DMS53 treated with DMSO at 0.1 percent for 48 hours (cell line): ENCODE results near the gene CANX.

ENCODE experiments used
- DNase-seq: peaks from one replicate; lab custom pipeline; 2025; ENCODE audit not compliant: unreplicated experiment; lab: John Stamatoyannopoulos, UW

Gene CANX

DNA sequence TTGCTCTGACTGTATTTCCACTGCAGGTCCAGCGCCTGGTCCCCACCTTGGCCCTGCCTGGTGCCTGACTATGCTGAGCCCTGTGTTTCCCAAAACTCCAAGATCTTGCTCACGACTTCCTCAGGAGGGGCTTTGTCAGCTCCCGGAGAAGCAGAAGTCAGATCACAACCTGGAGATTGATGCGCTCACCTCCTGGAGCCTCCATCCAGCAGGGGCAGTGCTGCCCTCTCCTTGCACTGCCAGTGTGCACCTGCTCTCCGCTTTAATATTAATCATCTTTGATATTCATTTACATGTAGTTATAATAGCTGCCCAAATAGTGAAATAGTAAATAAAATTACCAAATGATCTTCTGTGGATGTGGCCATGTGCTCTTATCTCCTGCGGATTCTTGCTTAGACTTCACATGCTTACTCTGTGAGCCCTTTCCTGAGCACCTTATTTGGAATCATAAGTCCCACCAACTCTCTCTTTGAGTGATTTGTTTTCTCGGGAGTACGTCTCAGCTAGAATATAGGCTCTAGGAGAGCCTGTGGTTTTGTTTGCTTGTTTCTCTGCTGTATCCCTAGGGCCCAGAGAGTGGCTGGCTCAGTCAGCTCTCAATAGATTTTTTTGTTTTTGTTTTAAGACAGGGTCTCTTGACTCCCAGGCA lies 51.2 kb downstream of the CANX start:
- DNase-seq: no peak

DNA sequence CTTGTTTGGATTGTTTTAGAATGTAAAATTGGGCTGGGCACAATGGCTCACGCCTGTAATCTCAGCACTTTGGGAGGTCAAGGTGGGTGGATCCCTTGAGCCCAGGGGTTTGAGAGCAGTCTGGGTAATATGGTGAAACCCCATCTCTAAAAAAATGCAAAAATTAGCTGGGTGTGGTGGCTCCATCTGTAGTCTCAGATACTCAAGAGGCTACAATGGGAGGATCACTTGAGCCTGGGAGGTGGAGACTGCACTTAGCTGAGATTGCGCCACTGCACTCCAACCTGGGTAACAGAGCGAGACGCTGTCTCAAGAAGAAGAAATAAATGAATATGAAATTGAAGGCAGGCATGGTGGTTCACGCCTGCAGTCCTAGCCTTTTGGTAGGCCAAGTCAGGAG lies 55.2 kb downstream of the CANX start:
- DNase-seq: no peak

DNA sequence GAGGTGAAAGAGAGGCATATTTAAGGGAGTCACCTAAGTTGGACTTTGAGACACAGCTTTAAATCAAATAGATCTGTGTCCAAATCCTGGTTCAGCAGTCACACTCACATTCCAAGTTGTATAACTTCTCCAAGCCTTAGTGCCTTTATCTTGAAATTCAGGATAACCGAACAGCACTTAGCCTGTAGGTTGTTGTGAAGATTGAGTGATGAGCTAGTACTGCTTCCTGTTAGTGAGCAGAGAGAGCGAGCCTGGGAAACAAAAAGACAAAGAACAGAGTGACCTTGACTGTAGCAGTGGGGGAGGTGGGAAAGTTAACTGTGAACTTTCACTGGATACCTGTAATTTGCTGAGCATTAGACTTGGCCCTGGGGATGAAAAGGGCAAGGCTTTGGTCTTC lies 56.3 kb downstream of the CANX start:
- no peak for DNase-seq

DNA sequence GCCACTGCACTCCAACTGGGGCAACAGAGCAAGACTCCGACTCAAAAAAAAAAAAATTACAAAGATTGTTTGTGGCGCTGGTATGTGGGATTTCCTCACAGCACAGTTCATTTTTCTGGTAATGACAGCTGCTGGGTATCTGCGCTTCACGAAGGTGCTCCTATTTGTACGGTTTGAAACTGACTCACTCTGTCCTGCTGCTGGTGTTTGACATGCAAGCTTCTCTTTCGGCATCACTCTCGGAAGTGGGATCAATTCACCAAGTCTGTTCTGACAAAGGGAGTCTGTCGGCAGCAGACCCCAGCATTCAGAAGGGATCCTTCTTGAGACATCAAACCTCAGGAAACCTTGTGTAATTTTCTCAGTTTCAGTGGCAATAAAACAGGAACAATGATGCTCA lies 60.2 kb downstream of the CANX start:
- no peak for DNase-seq

DNA sequence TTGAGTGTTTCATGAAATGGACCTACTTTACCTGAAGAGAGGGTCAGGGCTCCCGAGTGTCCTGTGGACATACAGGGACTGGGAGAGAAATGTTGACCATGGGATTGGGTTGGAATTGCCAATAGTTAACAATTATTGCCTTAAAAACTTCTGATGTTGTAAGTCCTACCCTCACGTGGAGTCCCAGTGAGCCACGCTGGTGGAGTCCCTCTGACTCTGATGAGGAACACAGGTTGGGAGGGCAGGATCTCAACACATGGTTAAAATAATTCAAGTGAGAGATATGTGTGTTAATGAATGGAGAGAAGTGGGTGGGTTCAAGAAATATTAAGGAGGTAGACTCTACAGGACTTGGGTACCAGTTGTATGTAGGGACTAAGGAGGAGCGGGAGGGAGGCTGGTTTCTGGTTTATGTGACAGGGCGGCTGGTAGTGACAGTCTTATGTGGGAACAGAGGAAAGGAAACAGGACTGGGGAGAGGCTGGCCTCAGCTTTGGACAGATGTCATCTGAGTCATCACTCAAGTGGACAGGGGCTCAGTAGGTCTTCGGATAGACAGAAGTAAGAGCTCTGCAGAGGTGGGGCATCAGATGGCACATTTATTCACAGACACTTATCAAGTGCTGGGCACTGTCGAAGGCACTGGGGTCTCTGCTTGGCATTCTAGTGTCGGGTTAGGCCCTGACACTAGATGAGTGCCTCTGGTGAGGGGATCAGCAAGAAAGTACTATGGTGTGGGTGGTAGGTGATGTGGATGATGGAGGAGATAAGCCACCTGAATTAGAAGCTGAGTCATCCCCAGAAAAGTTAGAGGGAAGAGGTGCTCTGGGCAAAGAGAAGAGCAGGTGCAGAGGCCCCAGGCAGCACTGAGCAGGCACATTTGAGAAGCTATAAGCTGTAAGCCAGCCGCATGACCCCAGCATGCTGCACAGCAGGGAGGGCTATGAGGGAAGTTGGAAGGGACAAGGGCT lies 61.1 kb downstream of the CANX start:
- peak; percentile 92 for DNase-seq

DNA sequence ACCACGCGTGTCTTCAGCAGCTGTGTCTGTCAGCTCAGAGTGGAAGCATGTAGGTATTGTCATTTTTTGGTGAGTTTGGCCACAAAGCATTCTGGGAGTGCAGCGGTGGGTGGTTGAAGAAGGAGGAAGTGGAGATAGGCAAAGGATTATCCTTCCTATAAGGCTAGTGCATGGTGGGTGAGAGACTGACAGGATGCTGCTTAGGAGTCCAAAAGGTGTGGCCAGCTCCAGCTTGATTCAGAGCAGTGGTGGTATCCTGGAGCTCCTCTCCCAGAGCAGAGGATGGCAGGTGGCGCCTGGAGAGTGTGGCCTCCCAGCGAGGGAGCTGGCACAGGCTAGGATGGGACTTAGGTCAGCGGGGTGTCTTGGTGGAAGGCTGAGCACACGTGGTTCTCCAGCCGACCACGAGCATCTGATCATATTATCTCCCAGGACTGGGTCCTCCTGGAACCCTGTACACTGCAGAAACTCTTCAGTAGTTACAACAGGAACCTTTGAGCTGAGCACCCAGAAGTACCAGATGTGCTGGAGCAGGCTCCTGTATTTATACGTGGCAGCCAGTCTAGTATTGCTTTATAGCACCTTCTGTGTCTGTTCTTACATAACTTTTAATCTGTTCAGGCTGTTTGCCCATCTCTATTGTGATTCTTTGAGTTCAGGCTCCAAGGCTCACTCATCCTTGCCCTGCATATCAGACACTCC lies 63.5 kb downstream of the CANX start:
- DNase-seq: peak; percentile 48

DNA sequence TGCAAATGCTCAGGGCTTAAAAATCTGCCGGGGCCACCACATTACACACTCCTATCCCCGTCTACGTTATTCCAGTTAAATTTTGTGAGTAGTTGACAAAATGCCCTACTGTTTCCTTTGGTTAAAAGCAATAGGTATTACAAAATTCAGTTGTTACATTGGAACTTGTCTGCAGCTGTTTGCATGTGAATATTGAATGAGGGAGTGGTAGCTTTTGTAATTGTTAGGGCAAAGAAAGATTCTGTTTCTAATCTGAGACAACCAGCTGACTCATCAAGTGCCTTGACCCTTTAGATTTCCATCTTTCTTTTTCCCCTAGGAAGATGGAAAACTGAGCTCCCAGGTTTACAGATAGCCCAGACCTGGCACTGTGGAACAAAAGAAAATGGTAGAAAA lies 64.0 kb downstream of the CANX start:
- no peak for DNase-seq

DNA sequence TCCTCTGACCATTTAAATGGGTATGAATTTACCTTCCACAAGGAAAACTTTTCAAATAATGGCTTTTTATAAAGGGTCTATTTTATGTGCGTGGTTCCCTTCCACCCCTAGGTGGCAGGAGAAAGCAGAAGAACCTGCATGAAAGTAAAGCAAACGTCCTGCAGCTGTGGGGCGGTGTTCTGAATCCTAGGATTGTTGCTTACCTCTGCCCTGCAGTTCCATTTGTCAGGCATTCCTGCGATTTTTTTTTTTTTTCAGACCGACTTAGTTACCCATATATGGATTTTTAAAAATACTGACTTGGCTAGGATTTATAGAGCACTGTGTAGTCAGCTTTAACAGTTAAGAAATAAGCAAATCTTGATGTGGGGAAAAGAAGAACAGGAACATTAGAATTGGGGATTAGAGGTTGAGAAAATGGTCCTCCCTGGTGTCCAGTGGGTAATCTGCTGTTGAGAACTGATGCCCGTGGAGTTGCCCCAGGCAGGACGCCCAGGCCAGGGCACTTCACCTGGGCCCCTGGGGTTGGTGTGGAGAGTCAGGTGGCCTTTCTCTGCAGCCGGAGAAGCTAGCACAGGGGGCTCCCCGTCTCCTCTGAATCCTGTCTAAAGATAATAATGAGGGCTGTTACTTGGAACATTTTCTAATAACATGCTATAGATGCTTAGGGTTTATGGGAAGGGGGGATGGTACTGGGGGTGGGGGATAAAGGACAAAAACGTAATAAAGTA lies 64.6 kb downstream of the CANX start:
- peak; percentile 72 for DNase-seq

DNA sequence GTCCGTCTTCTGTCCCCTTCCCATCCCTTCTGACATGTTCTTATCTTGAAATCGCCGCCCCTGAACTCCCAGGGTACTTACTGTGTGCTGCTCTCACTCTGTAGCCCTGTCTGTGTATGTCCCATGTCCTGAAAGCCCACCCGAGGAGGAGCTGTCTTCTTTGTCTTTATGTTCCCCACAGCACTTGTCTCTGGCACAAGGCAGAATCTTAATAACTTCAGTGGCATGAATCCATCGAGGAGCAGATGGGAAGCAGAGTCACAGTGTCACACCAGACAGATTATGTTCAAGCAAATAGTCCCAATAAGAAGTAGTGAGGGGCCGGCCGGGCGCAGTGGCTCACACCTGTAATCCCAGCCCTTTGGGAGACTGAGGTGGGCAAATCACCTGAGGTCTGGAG lies 65.3 kb downstream of the CANX start:
- DNase-seq: no peak

DNA sequence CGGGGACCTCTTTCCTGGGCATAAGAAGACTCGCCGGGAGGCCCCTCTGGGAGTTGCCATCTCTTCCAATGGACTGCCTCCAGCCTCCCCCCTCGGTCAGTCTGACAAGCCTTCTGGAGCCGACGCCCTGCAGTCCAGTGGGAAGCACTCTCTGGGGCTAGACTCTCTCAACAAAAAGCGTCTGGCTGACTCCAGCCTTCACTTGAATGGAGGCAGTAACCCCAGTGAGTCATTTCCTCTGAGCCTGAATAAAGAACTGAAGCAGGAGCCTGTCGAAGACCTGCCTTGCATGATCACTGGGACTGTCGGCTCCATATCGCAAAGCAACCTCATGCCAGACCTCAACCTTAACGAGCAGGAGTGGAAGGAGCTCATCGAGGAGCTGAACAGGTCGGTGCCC lies 66.6 kb downstream of the CANX start:
- no peak for DNase-seq

DNA sequence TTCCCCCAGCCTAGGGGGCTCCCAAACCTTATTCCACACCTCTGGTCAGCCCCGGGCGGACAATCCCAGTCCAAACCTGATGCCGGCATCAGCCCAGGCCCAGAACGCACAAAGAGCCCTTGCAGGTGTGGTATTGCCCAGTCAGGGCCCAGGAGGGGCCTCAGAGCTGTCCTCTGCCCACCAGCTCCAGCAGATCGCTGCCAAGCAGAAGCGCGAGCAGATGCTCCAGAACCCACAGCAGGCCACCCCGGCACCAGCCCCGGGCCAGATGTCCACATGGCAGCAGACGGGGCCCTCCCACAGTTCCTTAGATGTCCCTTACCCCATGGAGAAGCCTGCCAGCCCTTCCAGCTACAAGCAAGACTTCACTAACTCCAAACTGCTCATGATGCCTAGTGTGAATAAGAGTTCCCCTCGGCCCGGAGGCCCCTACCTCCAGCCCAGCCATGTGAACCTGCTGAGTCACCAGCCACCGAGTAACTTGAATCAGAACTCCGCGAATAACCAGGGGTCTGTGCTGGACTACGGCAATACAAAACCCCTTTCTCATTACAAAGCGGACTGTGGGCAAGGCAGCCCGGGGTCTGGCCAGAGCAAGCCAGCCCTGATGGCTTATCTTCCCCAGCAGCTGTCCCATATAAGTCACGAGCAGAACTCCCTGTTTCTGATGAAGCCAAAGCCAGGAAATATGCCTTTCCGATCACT lies 67.4 kb downstream of the CANX start:
- no peak for DNase-seq

DNA sequence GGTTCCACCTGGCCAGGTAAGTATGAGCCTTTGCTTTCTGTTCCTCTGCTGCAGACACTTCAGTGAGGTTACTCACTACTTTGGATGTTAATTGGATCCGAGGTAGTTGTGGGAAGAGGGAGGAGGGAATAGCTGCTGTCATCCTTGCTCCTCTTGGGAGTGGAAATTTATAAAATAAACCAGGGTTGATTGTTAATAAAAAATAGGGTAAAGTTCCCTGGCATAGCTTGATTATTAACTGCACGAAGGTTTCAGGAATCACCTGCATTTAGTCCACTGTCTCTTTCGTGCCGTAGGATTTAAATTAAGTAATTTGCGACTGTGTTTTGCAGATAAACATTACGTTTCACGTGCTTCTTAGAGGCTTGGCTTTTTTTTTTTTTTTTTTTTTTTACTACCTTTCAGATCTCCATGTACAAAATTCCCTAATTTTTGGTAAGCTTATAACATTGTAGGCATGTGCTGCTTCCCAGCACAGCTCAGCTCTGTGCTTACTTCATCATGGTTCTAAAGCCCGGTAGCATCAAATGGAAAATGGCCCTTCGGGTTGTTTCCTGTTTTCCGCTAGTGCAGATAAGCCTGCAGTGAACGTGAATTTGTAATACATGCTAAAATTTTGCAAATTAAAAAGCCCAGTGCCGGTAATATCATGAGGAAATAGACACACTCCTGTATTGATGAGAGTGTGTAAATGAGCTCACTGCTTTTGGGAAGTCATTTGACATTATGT lies 68.1 kb downstream of the CANX start:
- DNase-seq: no peak

DNA sequence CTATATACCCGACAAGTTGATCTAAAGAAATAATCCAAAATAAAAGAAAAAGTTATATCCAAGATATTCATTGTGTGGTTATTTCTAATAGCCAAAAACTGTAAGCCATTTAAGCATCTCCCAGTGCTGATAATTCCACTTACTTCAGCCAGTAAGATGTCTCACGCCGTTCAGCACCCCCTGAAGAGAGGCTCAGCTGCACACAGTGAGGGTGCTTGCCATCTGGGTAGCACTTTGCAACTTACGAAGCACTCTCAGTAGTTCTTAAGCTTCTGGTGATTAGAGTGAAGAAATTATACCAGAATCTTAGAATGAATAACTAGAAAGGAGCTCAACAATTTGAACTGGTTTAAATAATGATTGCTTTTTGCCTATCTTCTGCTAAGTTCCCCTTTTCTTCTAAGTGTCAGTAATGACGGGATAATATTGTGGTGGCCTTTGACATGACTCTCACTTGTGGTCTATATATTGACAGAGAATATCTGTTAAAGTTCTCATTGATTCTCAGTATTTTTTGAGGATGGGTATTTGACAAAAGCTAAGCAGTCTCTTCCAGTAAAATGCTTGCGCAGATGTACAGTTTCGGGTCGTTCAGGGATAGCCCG lies 68.8 kb downstream of the CANX start:
- DNase-seq: no peak

DNA sequence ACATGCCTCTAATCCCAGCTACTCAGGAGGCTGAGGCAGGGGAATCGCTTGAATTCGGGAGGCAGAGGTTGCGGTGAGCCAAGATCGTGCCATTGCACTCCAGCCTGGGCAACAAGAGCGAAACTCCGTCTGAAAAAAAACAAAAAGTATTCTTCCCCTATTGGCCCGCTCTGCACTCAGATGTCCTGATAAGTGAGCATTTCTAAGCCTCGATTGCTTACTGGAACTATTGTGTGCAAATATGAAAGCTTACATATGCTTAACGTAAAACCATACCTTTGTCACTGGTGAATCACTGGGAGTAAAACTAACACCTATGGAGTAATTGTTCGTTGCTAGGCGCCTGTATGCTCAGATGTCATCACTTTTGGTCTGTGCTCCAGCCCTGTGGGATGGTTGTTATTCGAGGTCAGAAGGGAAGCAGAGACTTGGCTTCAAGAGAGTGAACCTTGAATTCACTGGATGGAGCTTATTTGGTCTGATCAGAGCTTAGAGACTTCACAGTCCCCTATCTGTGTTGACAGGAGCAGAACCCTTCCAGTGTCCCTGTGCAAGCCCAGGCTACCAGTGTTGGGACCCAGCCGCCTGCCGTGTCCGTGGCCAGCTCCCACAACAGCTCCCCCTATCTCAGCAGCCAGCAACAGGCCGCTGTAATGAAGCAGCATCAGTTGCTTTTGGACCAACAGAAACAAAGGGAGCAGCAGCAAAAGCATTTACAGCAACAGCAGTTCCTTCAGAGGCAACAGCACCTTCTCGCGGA lies 69.7 kb downstream of the CANX start:
- no peak for DNase-seq

DNA sequence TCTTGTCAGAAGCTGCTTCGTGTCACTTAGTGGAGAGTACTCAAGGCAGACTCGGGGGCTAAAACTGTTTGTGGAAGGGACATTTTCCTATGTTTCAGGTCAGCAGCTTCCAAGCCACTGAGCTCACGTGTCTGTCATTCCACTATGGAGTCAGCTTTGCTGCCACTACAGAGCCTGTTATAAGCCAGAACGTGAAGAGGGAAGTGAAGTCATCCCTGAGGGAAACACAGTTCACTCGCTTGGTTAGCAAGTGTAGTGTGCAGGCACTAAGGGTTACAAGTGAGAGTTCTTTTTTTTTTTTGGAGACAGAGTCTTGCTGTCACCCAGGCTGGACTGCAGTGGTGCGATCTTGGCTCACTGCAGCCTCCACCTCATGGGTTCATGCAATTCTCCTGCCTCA lies 70.5 kb downstream of the CANX start:
- DNase-seq: no peak

DNA sequence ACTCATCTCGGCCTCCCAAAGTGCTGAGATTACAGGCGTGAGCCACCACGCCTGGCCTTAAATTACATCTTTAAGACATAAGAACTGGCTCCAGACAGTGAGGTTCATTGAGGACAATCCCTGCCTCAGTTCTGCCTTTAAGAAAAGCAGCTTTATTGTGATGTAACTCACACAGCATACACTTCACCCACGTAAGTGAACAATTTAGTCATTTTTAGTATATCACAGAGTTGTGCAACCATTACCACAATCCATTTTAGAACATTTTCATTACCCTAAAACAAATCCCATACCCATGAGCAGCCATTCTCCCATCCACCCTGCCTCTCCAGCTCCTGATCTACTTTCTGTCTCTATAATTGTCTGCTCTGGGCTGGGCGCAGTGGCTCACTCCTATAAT lies 71.0 kb downstream of the CANX start:
- DNase-seq: no peak

DNA sequence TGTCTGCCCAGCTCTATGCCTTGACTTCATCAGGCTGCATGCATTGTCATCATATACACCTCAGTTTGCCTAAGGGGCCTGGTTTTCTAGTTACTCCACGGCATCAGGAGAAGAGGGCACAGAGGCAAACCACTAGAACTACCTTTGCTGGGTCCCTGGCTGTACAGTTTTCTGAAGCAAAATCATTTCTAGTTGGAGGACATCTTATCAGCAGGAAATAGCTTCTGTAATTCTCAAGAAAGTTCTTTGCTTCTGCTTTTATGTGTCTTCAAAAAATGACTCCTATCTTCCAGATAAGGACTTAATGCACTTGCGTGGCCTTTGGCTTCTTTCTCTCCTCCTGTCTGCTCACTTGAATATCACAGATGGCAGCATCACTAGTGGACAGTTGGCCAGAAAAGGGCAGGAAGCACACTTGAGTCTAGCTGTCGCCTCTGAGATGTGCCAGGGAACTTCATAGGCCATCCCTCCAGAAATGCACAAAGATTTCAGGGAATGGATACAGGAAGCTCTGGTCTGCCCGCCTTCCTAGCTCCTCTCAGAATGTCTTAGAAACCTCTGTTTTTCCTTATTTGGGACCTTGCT lies 72.6 kb downstream of the CANX start:
- no peak for DNase-seq

DNA sequence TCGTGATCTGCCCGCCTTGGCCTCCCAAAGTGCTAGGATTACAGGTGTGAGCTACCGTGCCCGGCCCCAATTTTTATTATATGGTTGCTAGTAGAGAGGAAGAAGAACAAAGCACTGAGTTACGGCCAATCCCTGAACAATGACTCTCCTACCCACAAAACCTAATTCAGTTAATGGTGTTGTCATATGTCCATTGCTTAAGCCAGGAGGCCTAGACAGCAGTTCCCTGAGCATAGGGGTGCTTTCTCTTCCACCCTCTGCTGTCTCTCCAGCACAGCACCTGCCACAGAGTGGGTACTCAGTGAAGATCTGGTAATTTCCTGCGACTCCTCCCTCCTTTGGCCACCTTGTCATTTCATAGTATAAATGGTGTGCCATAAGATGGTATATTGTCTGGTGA lies 73.6 kb downstream of the CANX start:
- no peak for DNase-seq

DNA sequence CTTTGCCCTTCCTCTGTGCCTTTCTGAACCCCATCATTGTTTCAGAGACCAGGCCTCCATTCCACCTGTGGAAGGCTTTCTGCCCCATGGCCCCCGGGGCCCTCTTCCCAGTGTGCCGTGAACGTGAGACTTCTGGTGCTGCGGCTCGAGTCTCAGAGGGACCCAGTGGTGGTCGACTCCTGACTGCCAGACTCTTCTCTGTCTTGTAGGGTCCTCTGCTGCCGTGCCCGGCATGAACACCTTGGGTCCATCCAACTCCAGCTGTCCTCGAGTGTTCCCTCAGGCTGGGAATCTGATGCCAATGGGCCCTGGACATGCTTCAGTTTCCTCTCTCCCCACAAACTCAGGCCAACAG lies 74.9 kb downstream of the CANX start:
- no peak for DNase-seq
